NCI-H2029 (cell line): Measurements from ENCODE around the gene GGA1.
"Not testable (repeated sequence)": the region's sequence is repeated elsewhere in the genome, so short reads cannot be mapped to it uniquely, and the experiment has no call there.

Experiments
- DNase-seq: peaks from one replicate; lab custom pipeline; 2025; lab: John Stamatoyannopoulos, UW

GGA1 gene

GRCh38 chr22:37609240-37610152, 862 bp downstream of the GGA1 start:
- no peak for DNase-seq

GRCh38 chr22:37610153-37610475, 1.5 kb downstream of the GGA1 start:
- not testable (repeated sequence) for DNase-seq

GRCh38 chr22:37610480-37611129, 2.0 kb downstream of the GGA1 start:
- DNase-seq = no peak

- no peak for DNase-seq
These were observed 2.6 kb downstream of the GGA1 start for GRCh38 chr22:37611207-37611606.

GRCh38 chr22:37616201-37617083, 7.8 kb downstream of the GGA1 start:
- DNase-seq = no peak

GRCh38 chr22:37617431-37617830, 8.8 kb downstream of the GGA1 start:
- no peak for DNase-seq

- no peak for DNase-seq
These were observed 9.5 kb downstream of the GGA1 start for GRCh38 chr22:37618072-37618656.

- DNase-seq = no peak
These were observed 10.0 kb downstream of the GGA1 start for GRCh38 chr22:37618674-37619073.

- no peak for DNase-seq
These were observed 11.4 kb downstream of the GGA1 start for GRCh38 chr22:37619991-37620390.

GRCh38 chr22:37621352-37621860, 12.8 kb downstream of the GGA1 start:
- no peak for DNase-seq

- peak; percentile 24 for DNase-seq
These were observed 14.7 kb downstream of the GGA1 start for GRCh38 chr22:37623075-37624016.

GRCh38 chr22:37624017-37624365, 15.4 kb downstream of the GGA1 start:
- no peak for DNase-seq

GRCh38 chr22:37624876-37625275, 16.2 kb downstream of the GGA1 start:
- DNase-seq = no peak

- no peak for DNase-seq
These were observed 17.1 kb downstream of the GGA1 start for GRCh38 chr22:37625737-37626136.

GRCh38 chr22:37626144-37626543, 17.5 kb downstream of the GGA1 start:
- no peak for DNase-seq

- no peak for DNase-seq
These were observed 18.0 kb downstream of the GGA1 start for GRCh38 chr22:37626556-37627075.

GRCh38 chr22:37627121-37627520, 18.5 kb downstream of the GGA1 start:
- DNase-seq = no peak

- DNase-seq = no peak
These were observed 18.9 kb downstream of the GGA1 start for GRCh38 chr22:37627545-37627944.

GRCh38 chr22:37628830-37629229, 20.2 kb downstream of the GGA1 start:
- no peak for DNase-seq

GRCh38 chr22:37629928-37630327, 21.3 kb downstream of the GGA1 start:
- no peak for DNase-seq
